BJ (cell line): ENCODE measurements around the gene CDK19. TPM values are rescaled to one million over a fixed set of nuclear protein-coding genes. Genes with fewer than 3 reads are reported as not detected.

Source experiments
- CTCF ChIA-PET: fragments of 350-600 bp; formaldehyde crosslinking; extraction: SDS; loops from one replicate; lab custom pipeline; 2021; ENCODE audit warnings: antibody characterized with exemption, inconsistent platforms; lab: Yijun Ruan, JAX
- POLR2A ChIA-PET: fragments of 300-600 bp; sonication (Branson Sonifier 250); formaldehyde crosslinking; extraction: SDS; loops from one replicate; lab custom pipeline; 2021; ENCODE audit warnings: antibody characterized with exemption; lab: Charles Lee
- DNase-seq: peaks from one replicate; pipeline ENCODE4 v3.0.0-alpha.2; 2011; ENCODE audit warnings: low read depth
- H3K27me3 ChIP-seq: 2 replicates; pipeline ENCODE4 v1.6.0; 2011; ENCODE audit warnings: low read length; ENCODE audit not compliant: control insufficient read depth, insufficient read depth
- H3K36me3 ChIP-seq: 2 replicates; pipeline ENCODE4 v1.5.1; 2011; ENCODE audit warnings: low read length; ENCODE audit not compliant: control insufficient read depth, insufficient read depth
- H3K4me3 ChIP-seq: 2 replicates; pipeline ENCODE4 v1.5.1; 2011; ENCODE audit warnings: low read depth, mild to moderate bottlenecking, control low read depth, low read length
- polyA plus RNA-seq: library from polyadenylated mRNA; depleted of rRNA; stranded (reverse); fragments of >200 nt; gene quantifications from 2 replicates; pipeline ENCODE4 v1.2.3, GENCODE V29; 2011
- TF ChIP-seq, protein P1 (sequence below): IDR thresholded peaks from 2 replicates; pipeline ENCODE4 v1.5.1; 2011; ENCODE audit warnings: low read depth, mild to moderate bottlenecking, control low read depth, inconsistent platforms, low read length, moderate library complexity; ENCODE audit not compliant: insufficient read depth

CDK19 gene
- polyA plus RNA-seq, 1 experiment, result 11.5 TPM

DNA sequence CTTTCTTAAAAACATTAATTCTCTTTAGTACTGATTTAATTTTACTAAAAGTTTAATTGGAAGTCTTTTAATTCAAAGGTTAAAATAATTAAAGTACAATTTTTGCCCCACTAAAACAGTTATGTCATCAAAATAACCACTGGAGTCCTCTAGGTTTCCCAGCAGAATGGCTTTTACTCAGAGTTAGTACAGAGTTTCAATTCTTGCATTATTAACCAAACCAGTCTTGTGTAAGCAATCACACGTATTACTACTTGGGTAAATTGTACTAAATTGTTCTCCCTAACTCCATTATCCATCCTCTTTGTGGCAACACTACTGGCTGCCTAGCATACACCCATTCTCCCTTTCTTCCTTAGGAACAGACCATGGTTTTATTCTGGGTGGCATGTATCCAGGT lies 36.9 kb downstream of the CDK19 start:
- POLR2A ChIA-PET, result no interaction called here
- CTCF ChIA-PET, result no interaction called here

DNA sequence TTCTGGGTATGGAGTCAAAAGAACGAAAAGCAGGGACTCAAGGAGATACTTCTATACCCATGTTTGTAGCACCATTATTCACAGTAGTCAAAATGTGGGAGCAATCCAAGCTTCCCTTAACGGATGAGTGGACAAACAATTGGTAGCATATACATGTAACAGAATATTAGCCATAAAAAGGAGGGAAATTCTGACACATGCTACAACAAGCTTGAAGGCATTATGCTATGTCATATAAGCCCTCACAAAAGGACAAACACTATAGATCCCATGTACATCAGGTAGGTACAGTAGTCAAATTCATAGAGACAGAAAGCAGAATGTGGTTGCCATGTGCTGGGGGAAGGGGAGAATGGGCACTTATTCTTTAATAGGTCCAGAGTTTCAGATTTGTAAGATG lies 37.6 kb downstream of the CDK19 start:
- ChIA-PET CTCF (no interaction called here), POLR2A (no interaction called here)
- no peak overlapping the region for H3K4me3 ChIP-seq
- no peaks in the 10 kb centered on the region for H3K36me3 ChIP-seq
- TF ChIP-seq, protein P1, sequence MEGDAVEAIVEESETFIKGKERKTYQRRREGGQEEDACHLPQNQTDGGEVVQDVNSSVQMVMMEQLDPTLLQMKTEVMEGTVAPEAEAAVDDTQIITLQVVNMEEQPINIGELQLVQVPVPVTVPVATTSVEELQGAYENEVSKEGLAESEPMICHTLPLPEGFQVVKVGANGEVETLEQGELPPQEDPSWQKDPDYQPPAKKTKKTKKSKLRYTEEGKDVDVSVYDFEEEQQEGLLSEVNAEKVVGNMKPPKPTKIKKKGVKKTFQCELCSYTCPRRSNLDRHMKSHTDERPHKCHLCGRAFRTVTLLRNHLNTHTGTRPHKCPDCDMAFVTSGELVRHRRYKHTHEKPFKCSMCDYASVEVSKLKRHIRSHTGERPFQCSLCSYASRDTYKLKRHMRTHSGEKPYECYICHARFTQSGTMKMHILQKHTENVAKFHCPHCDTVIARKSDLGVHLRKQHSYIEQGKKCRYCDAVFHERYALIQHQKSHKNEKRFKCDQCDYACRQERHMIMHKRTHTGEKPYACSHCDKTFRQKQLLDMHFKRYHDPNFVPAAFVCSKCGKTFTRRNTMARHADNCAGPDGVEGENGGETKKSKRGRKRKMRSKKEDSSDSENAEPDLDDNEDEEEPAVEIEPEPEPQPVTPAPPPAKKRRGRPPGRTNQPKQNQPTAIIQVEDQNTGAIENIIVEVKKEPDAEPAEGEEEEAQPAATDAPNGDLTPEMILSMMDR, result no peak
- no peak for DNase-seq
- no peaks in the 10 kb centered on the region for H3K27me3 ChIP-seq

More for the DNA sequence above, 36.9 kb downstream of the CDK19 start:
- no peak for DNase-seq
- Histone ChIP-seq H3K27me3 (no peaks in the 10 kb centered on the region), H3K36me3 (no peaks in the 10 kb centered on the region), H3K4me3 (no peak overlapping the region)
- TF ChIP-seq, protein P1, result no peak

DNA sequence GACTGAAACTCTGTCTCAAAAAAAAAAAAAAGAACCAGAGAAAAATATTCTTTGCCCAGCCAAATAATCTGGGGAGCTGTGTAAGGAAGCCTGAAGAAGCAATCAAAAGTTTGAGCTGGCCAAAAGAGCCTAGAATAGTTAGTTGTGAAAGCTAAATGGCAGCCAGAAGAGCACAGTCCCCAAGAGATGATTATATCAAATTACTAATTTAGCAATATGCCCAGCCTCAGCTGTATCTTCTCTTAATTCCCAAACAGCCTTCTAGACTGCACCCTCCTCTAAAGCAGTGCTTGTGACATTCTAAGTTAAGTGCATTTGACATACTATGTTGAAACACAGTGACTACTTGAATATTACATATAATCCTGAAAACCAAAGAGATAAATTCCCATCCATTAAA lies 38.9 kb downstream of the CDK19 start:
- no peaks in the 10 kb centered on the region for H3K36me3 ChIP-seq
- no peak overlapping the region for H3K4me3 ChIP-seq
- DNase-seq, result no peak
- POLR2A ChIA-PET, result no interaction called here
- TF ChIP-seq, protein P1, result no peak
- CTCF ChIA-PET, result no interaction called here
- H3K27me3 ChIP-seq, result no peaks in the 10 kb centered on the region

DNA sequence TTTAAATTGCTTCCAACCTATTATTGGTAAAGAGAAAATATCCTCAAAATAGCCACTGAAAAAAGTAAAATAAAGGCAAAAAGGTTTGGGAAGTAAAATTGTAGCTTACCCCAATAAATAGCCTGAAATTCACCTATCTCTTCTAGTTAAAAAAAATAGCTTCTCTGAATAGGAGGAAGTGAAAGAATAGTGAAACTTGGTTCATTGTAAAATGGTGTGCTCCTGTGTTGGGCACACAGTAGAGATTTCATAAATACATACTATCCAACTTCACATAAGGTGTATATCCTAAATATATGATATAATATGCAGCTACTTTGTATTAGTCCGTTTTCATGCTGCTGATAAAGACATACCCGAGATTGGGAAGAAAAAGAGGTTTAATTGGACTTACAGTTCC lies 45.3 kb downstream of the CDK19 start:
- Histone ChIP-seq H3K27me3 (no peaks in the 10 kb centered on the region), H3K4me3 (no peak overlapping the region), H3K36me3 (no peaks in the 10 kb centered on the region)
- ChIA-PET POLR2A (interaction anchor here (0.6 kb wide), 1 partner anchor 109 kb away, joined by 3 read pairs; no protein-coding TSS in a partner anchor), CTCF (no interaction called here)
- no peak for DNase-seq
- TF ChIP-seq, protein P1, result no peak

DNA sequence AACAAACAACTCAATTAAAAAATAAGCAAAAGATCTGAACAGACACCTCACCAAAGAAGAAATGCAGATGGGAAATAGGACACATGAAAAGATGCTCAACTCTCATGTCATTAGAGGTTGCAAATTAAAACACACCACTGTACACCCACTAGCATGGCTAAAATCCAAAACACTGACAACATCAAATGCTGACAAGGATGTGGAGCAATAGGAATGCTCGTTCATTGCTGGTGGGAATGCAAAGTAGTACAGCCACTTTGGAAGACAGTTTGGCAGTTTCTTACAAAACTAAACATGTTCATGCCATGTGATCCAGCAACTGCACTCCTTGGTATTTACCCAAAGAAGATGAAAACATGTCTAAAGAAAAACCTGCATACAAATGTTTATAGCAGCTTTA lies 47.2 kb downstream of the CDK19 start:
- TF ChIP-seq, protein P1, result no peak
- Histone ChIP-seq H3K4me3 (no peak overlapping the region), H3K27me3 (no peaks in the 10 kb centered on the region), H3K36me3 (no peaks in the 10 kb centered on the region)
- DNase-seq, result no peak
- CTCF ChIA-PET, result interaction anchor here (0.6 kb wide), 1 partner anchor 20 kb away, joined by 4 read pairs; no protein-coding TSS in a partner anchor
- POLR2A ChIA-PET, result no interaction called here
